Activated CD4-positive, alpha-beta T cell treated with anti-CD3 and anti-CD28 coated beads, Interleukin-2, amount 50 U/mL, for 16 hours (primary cell): Measurements from ENCODE around the gene MYADM.
"Not testable (repeated sequence)": the region's sequence is repeated elsewhere in the genome, so short reads cannot be mapped to it uniquely, and the experiment has no call there.

ENCODE experiments used
- DNase-seq: peaks from one replicate; pipeline ENCODE4 v3.0.0-alpha.2; 2020

MYADM gene, protein sequence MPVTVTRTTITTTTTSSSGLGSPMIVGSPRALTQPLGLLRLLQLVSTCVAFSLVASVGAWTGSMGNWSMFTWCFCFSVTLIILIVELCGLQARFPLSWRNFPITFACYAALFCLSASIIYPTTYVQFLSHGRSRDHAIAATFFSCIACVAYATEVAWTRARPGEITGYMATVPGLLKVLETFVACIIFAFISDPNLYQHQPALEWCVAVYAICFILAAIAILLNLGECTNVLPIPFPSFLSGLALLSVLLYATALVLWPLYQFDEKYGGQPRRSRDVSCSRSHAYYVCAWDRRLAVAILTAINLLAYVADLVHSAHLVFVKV

DNA sequence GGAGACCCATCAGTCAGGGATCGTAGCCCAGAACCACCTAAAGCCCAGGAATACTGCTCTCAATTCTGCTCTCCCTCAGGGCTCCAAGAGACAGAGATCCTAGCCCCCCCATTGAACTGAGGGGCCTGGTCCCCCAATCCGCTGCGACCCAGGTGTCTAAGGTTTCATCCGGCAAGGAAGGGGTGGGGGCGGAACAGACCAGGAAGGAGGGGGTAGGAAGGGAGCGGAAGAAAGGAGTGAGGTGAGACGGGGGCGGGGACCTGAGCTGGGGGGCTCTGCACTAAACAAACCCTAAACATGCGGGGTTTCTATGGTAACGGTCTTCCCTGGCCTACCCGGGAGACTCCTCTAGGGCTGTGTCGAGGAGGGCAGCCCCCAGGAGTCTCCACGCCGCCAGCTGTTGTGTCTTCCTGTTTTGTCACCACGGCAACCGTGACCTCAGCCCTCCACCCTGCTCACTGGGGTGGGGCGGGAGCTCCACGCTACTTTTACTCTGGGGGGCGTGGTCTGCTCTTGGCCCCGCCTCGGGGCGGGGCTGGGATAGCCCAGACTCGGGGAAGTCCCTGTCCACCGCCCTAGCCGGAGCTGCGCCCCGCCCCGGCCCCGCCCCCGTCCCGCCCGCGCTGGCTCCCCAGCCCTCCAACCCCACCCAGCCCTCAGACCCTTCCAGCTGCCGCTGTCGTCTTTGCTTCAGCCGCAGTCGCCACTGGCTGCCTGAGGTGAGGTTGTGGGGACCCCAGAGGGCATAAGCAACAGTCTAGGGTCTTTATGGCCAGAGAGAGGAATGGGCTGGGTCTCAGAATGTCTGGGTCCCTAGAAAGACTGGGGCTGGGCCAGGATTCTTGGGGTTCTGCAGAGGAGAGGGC, at the start of gene MYADM:
TSS of gene MYADM (plus strand) at position 659 of the 866 bp plus-strand sequence. CDS start 5,647 bp downstream, outside the sequence.
- peak; percentile 99 for DNase-seq

DNA sequence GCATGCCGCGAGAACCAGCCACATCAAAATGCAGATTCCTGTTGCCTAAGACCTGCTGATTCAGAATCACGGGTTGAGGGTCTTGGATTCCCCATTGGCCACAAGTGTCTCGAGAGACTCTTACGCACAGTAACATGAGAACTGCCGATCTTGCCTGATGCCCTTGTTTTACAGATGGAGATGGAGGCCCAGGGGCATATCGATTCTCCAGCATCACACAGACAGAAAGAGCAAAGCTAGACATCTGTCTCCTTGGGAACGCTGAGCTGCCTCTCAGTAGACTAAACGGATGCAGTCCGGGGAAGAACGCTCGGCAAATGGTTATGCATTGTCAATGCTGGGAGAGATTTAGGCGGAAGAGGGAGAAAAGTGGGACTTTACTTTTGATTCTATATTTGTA, 48.9 kb upstream of the MYADM start:
- no peak for DNase-seq

DNA sequence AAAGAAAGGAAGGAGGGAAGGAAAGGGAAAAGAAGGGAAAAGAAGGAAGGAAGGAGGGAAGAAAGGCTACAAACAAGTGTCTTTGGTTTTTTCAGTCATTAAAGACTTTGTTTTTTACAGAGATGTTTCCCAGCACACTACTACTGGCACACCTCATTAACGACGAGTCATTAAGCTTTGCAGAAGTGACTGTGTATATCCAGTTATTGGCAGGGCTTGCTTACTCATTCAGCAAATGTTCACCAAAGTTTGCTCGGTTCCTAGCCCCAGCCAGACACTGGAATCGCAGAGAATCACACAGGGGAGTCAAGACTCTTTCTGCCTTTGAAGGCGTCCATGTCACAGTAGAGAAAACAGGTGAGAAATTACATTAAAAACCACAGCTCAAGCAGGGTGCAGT, 47.8 kb upstream of the MYADM start:
- DNase-seq = no peak

DNA sequence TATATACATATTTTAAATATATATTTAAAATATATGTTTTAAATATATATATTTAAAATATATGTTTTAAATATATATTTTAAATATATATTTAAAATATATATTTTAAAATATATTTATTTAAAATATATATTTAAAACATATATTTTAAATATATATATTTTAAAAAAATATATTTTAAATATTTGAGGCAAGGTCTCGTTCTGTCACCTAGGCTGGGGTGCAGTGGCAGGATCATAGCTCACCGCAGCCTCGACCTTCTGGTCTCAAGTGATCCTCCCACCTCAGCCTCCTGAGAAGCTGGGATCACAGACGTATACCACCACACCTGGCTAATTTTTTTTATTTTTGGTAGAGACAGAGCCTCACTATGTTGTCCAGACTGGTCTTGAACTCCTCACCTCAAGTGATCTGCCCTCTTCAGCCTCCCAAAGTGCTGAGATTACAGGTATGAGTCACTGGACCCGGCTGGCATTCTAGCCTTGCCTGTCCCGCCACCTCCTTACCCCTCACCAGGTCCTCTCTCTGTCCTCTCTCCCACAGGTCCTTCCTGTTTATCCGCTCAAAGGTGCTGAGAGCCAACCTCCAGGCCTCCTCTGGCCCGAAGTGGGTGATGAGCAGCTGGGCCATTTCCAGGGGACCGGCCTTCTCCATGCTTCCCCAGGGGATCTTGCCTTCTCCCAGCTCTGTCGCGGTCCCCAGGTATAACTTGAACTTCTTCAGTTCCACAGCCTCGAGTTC, 44.1 kb upstream of the MYADM start:
- DNase-seq = no peak

DNA sequence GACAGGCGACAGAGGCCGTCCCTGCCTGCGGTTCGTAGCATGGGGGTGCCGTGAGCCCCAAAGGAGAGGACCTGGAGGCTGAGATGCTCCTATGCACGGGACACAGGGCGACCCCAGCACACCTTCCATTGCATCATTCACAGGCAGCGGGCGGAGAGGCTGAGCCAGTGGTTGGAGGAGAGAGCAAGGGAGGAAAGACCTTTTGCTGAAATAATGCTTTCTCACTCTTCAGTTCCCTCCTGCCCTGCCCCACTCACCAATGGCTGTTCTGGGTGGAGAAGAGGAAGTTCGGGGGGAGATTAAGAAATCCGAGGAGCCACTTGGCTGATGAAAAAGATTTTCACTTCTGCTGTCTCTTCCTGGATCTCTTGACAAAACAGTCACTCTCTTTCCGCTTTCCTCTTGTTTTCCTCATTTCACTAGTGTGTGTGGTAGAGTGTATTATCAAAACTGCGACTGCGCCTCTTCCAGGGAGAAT, 43.5 kb upstream of the MYADM start, which contains the start of gene NLRP12:
TSS of gene NLRP12 (minus strand) at position 181 of the 478 bp plus-strand sequence. CDS start at position 41, 140 bp downstream.
- no peak for DNase-seq

DNA sequence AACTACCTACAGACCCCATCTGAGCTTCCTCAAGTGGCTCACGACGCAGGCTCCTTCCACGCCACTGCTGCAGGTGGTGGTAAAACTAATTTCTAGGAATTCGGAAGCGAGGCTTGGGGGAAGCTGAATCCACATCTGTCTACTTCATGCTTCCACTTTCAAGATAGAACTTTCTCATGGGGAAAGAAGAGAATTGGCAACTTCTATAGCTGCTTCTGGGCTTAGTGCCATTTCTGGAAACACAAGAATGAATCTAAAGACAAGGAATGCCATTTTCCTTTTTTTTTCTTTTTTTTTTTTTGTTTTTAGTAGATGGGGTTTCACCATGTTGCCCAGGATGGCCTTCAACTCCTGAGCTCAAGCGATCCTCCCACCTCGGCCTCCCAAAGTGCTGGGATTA, 40.8 kb upstream of the MYADM start:
- DNase-seq = no peak

DNA sequence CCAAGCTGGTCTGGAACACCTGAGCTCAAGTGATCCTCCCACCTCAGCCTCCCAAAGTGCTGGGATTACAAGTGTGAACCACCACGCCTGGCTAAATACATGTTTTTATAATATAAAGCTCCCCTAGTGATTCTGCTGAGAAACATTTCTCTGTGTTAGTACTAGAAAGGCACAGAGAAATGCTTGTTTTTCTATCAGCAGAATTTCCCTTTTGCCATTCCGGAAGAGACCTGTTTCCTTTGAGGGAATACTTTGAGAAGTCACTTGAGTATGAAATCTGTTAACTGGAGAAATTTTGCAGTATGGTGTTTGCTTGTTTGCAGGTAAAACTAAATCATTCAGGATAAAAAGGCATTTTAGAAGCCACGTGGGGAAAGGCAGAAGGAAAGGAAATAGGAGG, 39.2 kb upstream of the MYADM start:
- DNase-seq = no peak

DNA sequence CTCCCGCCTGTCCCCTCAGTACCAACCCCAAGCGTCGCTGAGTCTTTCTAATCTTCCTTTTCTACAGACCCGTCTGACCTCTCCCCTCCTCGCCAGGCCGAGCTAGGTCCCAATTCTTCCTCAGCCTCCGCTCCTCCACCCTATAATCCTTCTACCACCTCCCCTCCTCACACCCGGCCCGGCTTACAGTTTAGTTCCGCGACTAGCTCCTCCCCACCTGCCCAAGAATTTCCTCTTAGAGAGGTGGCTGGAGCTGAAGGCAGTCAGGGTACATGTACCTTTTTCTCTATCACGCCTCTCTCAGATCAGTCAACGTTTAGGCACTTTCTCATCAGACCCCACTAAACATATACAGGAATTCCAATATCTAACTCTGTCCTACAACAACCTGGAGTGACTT, 34.8 kb upstream of the MYADM start:
- DNase-seq = not testable (repeated sequence)

DNA sequence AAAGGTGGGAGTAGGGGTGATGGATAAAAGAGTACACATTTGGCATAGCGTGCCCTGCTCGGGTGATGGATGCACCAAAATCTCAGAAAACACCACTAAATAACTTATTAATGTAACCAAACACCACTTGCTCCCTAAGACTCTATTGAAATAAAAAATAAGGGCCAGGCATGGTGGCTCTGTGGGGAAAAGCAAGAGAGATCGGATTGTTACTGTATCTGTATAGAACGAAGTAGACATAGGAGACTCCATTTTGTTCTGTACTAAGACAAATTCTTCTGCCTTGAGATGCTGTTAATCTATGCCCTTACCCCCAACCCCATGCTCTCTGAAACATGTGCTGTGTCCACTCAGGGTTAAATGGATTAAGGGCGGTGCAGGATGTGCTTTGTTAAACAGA, 29.2 kb upstream of the MYADM start:
- not testable (repeated sequence) for DNase-seq

DNA sequence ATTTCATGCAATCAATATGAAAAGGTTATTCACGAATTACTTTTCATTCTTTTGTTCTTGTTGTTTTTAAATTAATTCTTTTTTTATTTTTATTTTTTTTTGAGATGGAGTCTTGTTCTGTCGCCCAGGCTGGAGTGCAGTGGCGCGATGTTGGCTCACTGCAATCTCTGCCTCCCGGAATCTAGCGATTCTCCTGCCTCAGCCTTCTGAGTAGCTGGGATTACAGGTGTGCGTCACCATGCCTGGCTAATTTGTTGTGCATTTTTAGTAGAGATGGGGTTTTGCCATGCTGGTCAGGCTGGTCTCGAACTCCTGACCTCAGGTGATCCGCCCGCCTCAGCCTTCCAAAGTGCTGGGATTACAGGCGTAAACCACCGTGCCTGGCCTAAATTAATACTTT, 27.4 kb upstream of the MYADM start:
- not testable (repeated sequence) for DNase-seq

DNA sequence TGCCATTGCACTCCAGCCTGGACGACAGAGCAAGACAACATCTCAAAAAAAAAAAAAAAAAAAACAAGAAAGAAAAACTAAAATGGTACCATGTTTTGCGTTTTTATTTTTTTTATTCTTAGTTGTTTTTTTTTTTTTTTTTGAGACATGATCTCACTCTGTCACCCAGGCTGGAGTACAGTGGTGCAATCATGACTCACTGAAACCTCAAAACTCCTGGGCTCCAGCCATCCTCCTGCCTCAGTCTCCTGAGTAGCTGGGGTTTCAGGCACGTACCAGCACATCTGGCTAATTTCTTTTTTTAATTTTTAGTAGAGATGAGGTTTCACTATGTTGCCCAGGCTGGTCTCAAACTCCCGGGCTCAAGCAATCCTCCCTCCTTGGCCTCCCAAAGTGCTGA, 26.8 kb upstream of the MYADM start:
- DNase-seq = not testable (repeated sequence)

DNA sequence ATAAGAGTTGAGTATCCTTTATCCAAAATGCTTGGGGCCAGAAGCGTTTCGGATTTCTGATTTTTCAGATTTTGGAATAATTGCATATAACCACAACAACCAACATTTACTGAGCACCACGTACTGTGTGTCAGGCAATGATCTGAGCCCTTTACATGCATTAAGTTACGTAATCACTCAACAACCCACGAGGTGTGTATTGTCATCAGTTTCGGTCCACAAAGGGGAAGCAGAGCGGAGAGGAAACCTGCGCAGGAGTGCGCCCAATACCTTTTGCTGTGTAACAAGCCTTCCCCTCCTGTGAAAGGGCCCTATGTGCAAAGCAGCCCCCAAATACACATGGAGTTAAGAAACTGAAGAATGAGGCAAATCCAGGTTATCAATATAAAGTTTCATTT, 22.8 kb upstream of the MYADM start:
- DNase-seq = no peak

DNA sequence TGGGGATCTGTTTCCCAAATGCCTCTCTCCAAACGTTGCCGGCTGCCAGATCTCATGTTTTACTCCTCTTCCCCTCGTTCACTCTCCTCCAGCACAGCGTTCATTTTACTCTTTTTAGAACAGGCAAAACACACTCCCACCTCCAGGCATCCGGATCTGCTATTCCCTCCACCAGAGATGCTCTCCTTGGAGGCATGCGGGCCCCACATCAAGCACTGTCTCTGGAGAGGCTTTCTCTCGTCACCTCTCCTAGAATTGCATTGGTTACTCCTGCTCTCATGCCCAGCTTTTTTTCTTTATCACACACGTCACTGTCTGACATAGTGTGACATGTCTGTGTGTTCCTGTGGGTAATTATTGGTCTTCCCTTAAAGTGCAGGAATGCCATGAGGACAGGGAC, 20.1 kb upstream of the MYADM start:
- DNase-seq = no peak

DNA sequence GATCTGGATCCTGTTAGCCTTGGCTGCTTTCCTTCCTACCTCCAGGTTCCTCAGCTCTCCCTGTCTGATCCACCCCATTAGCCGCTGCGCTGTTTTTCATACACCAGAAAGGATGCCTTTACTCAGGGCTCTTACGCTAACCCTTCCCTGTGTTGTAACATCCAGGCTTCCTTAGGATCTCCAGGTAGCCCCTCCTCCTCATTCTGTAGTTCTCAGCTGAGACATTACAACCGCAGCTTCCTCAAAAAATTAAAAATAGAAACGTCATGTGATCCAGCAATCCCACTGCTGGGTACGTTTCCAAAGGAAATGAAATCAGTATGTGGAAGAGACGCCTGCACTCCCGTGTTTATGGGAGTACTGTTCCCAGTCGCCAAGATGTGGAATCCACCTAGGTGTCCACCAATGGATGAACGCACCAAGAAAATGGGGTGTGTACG, 18.4 kb upstream of the MYADM start:
- no peak for DNase-seq

DNA sequence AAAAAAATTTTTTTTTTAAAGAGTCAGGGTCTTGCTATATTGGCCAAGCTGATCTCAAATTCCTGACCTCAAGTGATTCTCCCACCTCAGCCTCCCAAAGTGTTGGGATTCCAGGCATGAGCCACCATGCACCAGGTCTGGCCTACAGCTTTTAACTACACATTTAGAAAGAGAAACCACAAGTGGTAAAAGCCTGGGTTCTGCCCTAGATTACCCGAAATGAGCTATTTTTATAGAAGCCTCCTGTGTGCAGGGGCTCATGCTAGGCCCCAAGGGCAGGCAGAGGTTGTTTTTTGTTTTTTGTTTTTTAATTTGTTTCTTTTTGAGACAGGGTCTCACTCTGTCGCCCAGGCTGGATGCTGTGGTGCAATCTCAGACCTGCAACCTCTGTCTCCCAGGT, 14.0 kb upstream of the MYADM start:
- DNase-seq = peak; percentile 38

DNA sequence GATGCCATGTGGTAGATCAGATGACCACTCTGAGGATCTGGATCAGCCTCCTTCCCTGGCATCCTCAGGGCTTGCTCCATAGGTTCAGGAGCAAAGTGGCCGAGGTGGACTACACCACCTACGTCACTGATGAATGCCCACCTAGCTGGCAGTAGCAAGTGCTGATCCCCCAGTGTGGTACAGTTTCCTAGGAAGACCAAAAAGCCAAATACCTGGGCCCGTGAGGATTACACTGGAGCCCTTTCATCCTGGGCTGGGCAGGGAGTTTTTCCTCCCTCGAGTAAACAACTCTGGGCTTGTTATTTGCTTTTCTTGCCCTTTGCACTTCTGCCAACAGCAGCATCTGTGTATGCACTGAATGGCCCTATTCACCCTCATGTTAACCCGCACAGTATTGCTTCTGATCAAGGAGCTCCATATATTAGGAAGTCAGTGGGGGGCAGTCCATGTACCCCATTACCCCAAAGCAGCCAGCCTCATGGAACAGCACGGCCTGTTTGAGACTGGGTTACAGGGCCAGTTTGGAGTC, 3.3 kb upstream of the MYADM start:
- DNase-seq = no peak

DNA sequence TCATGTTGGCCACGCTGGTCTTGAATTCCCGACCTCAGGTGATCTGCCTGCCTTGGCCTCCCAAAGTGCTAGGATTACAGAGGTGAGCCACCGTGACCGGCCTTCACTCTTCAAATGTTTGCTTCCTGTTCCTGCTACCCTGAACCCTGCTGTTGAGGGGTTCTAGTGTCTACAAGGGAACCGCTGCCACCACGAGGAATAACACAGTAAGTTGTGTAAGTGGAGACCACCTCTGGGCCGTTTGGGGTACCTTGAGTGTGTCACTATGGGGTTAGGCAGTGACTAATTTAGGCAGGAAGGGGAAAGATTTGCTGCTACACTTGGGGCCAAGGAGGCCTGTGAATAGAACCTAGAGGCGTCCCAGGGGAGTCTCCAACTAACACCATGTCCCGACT, 2.2 kb upstream of the MYADM start:
- no peak for DNase-seq

DNA sequence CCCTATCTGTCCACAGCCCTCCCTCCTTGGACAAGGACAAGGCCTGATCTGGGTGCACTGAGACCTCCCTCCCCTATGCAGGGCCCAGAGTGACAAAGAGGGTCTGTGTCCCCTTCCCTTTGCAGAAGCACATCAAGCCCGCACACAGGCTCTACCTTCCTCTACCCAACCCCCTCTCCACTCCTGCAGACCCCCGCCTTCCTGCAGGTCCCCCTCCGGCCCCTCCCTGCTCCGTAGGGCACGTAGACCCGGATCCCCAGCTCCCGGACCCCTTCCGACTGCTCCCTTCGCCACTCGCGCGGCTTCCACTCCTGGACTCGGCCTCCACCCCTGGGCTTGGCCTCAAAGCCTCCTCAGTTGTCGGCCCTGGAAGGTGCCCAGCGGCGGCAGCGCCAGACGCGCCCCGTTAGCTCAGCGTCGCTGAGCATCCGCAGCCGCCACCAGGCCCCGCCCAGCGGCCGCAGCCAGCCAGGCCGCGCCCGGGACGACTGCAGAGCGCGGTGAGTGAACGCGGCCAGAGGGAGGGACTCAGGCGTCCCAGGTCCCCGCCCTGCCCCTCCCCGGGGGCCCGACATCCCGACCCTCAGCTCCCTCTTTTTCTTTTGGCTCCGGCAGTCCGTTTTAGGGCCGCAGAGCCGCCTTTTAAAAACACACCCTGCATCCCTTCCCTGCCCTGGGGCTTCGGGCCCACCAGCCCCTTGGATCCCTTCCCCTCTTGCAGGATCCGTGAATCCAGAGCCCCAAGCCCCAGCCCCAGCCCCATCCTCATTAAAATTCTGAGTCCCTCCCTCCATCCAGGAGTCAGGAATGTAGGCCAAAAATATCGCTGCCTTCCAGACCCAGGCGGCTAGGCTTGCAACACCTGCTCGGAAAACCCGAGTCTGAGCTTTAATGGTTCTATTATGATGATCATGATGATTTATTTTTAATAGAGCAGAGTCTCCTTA, 1.5 kb upstream of the MYADM start:
- peak; percentile 65 for DNase-seq

DNA sequence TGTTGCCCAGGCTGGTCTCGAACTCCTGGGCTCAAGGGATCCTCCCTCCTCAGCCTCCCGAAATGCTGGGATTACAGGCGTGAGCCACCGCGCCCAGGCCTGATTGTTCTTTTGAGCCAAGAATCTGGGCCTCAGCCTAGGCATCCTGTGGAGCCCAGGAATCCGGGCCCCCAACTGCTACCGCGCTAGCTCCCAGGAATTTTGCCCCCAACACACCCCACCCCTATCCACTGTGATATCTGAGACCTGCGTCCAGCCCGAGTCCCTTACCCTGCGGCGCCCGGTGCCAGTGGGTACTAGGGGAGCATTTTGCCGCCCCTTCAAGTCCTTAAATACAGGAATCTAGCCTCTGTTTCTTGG, 838 bp upstream of the MYADM start:
- no peak for DNase-seq

DNA sequence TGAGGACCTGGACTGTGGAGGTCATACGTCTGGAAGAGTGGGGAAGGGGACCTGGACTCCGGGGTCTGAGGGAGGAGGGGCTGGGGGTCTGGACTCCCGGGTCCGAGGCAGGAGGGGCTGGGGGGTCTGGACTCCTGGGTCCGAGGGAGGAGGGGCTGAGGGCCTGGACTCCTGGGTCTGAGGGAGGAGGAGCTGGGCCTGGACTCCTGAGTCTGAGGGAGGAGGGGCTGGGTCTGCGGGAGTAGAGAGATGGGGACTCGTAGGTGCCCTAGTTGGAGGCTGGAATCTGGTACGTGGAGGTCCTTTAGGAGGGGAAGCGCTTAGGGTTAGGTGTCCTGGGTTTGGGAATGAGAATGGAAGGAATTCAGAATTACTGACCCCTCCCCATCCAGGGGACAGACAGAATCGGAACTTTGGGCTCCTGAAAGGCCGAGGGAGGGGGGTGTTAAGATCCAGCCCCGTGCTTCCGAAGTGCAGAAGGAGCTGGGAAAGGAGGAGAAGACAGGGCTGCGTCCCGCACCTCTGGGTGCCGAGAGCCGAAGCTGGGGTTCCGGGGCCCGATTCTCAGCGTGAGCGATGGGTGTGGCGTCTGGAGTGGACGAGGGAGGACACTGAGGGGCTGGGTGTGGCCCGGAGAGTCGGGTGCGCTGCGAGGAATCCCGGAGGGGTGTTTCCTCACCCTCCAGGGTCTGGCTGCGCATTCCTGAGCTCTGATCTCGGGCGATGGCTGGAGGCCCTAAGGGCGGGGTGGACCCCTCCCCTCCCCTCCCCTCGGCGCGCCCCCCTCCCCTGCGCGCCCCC, 608 bp downstream of the MYADM start:
- DNase-seq = no peak
